ENCODE data around the gene TEX48.
A peak's percentile ranks its signal among the peaks of the same experiment; 100 is the strongest.

The TEX48 gene

GRCh38 chr9:114616684-114617520 is 65.1 kb downstream of the TEX48 start:
- peak; percentile 41 for DNase-seq

Measured in CD4-positive, alpha-beta T cell treated with Interleukin-6 for 4 hours (primary cell).